ENCODE data around the gene TMEM201. TPM values are rescaled to one million over a fixed set of nuclear protein-coding genes. Genes with fewer than 3 reads are reported as not detected.

The TMEM201 gene
- total RNA-seq, 4 donors from 2014 or later = 3.3 to 9.9 (median 8.7) TPM

GRCh38 chr1:9612162-9612845 is 23.6 kb downstream of the TMEM201 start:
- no peak for DNase-seq
- no peak overlapping the region for H3K27ac ChIP-seq
- peaks cover 0 to 35% (median 0%) of the 10 kb centered on the region in 3 donors for H3K36me3 ChIP-seq
- no peaks in the 10 kb centered on the region for H3K9me3 ChIP-seq
- H3K27me3 ChIP-seq = no peaks in the 10 kb centered on the region
- H3K4me1 ChIP-seq = no peaks in the 10 kb centered on the region
- TF ChIP-seq CTCF (IDR thresholded peaks at IDR 0.05) (no peak), POLR2A (IDR thresholded peaks at IDR 0.05) (no peak)
- no peak overlapping the region for H3K4me3 ChIP-seq

GRCh38 chr1:9612871-9613624 is 24.3 kb downstream of the TMEM201 start:
- no peak overlapping the region for H3K4me3 ChIP-seq
- H3K27ac ChIP-seq = no peak overlapping the region
- DNase-seq = no peak
- no peaks in the 10 kb centered on the region for H3K4me1 ChIP-seq
- H3K27me3 ChIP-seq = no peaks in the 10 kb centered on the region
- TF ChIP-seq CTCF (IDR thresholded peaks at IDR 0.05) (no peak), POLR2A (IDR thresholded peaks at IDR 0.05) (no peak)
- peaks cover 0 to 28% (median 0%) of the 10 kb centered on the region in 3 donors for H3K36me3 ChIP-seq
- H3K9me3 ChIP-seq = no peaks in the 10 kb centered on the region

- Histone ChIP-seq H3K4me1 (no peaks in the 10 kb centered on the region), H3K27ac (no peak overlapping the region), H3K27me3 (no peaks in the 10 kb centered on the region), H3K9me3 (no peaks in the 10 kb centered on the region), H3K36me3 (peaks cover 0 to 28% (median 0%) of the 10 kb centered on the region in 3 donors), H3K4me3 (no peak overlapping the region)
- TF ChIP-seq CTCF (IDR thresholded peaks at IDR 0.05) (no peak), POLR2A (IDR thresholded peaks at IDR 0.05) (no peak)
- no peak for DNase-seq
Observed at GRCh38 chr1:9613625-9614299, 25.1 kb downstream of the TMEM201 start.

GRCh38 chr1:9615316-9616063 is 26.8 kb downstream of the TMEM201 start:
- Histone ChIP-seq H3K27ac (no peak overlapping the region), H3K27me3 (no peaks in the 10 kb centered on the region), H3K4me1 (no peaks in the 10 kb centered on the region), H3K36me3 (peaks cover 0 to 17% (median 0%) of the 10 kb centered on the region in 3 donors), H3K9me3 (no peaks in the 10 kb centered on the region), H3K4me3 (no peak overlapping the region)
- TF ChIP-seq CTCF (IDR thresholded peaks at IDR 0.05) (peak in 5 of 6 experiments; percentile 46 to 70 (median 51)), POLR2A (IDR thresholded peaks at IDR 0.05) (no peak)
- peak in 2 of 3 donors; percentile 64 to 79 for DNase-seq

Data from Peyer's patch (tissue), 4 donors.